HEK293T (cell line): Measurements from ENCODE around the gene SHOX.

Experiments
- ARNT ChIP-seq: fragments of 450-650 bp; IDR thresholded peaks from 2 replicates; pipeline ENCODE4 v1.6.1; 2017; ENCODE audit warnings: mild to moderate bottlenecking
- BHLHE40 ChIP-seq: fragments of 450-650 bp; IDR thresholded peaks from 2 replicates; pipeline ENCODE4 v1.6.1; 2016; ENCODE audit warnings: mild to moderate bottlenecking, moderate library complexity, borderline replicate concordance
- CTBP1 ChIP-seq: fragments of 450-650 bp; IDR thresholded peaks from 2 replicates; pipeline ENCODE4 v1.6.1; 2016; ENCODE audit warnings: borderline replicate concordance
- ELF4 ChIP-seq: fragments of 450-650 bp; IDR thresholded peaks from 2 replicates; pipeline ENCODE4 v1.6.1; 2017; ENCODE audit warnings: antibody characterized with exemption
- FOXA1 ChIP-seq: fragments of 450-650 bp; IDR thresholded peaks from 2 replicates; pipeline ENCODE4 v1.6.1; 2016; ENCODE audit warnings: mild to moderate bottlenecking
- FOXM1 ChIP-seq: fragments of 450-650 bp; IDR thresholded peaks from 2 replicates; pipeline ENCODE4 v1.6.1; 2017; ENCODE audit warnings: mild to moderate bottlenecking, borderline replicate concordance
- L3MBTL2 ChIP-seq: fragments of 450-650 bp; conservative IDR thresholded peaks from 2 replicates; pipeline ENCODE4 v1.6.1; 2016; ENCODE audit warnings: mild to moderate bottlenecking
- NFRKB ChIP-seq: fragments of 450-650 bp; IDR thresholded peaks from 2 replicates; pipeline ENCODE4 v1.6.1; 2016; ENCODE audit warnings: mild to moderate bottlenecking, moderate library complexity
- SP1 ChIP-seq: fragments of 450-650 bp; IDR thresholded peaks from 2 replicates; pipeline ENCODE4 v1.6.1; 2017
- SUZ12 ChIP-seq: fragments of 450-650 bp; IDR thresholded peaks from 2 replicates; pipeline ENCODE4 v1.6.1; 2016; ENCODE audit warnings: mild to moderate bottlenecking
- TARDBP ChIP-seq: fragments of 450-650 bp; IDR thresholded peaks from 2 replicates; pipeline ENCODE4 v1.6.1; 2016
- TF ChIP-seq, protein P1 (sequence below): fragments of 450-650 bp; IDR thresholded peaks from 2 replicates; pipeline ENCODE4 v1.6.1; 2016

DNA sequence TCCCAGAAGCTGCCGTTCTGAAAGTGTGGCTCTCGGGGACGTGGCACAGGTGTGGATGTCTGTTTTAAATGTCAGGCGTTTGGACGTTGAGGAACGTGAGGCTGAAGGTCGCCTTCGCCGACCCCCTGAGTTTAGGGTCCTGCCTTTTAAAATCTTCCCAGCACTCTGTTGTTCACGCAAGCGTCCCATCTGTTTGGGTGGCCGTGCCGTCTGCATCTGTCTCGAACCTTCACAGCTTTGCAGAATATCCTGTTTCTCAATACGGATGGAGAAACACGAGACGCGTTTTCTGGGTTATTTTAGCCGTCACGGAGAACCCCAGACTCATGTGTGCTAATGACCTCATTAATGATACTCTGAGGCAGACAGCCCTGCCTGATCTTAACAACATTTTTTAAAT lies 31.5 kb downstream of the SHOX start:
- no peak for TF ChIP-seq BHLHE40
- TF ChIP-seq FOXA1: no peak
- TF ChIP-seq ELF4: no peak
- TF ChIP-seq, protein P1, sequence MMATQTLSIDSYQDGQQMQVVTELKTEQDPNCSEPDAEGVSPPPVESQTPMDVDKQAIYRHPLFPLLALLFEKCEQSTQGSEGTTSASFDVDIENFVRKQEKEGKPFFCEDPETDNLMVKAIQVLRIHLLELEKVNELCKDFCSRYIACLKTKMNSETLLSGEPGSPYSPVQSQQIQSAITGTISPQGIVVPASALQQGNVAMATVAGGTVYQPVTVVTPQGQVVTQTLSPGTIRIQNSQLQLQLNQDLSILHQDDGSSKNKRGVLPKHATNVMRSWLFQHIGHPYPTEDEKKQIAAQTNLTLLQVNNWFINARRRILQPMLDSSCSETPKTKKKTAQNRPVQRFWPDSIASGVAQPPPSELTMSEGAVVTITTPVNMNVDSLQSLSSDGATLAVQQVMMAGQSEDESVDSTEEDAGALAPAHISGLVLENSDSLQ: no peak
- no peak for TF ChIP-seq TARDBP
- no peak for TF ChIP-seq FOXM1
- no peak for TF ChIP-seq SP1
- TF ChIP-seq SUZ12: no peak
- TF ChIP-seq NFRKB: no peak
- no peak for TF ChIP-seq ARNT
- TF ChIP-seq L3MBTL2: no peak
- TF ChIP-seq CTBP1: no peak
